ENCODE results near the gene TMEM168. TPM values are rescaled to one million over a fixed set of nuclear protein-coding genes. Genes with fewer than 3 reads are reported as not detected.

The TMEM168 gene
- total RNA-seq, 1 experiment from 2014 or later, result 13.9 TPM

- no peak for DNase-seq
- H3K4me3 Mint-ChIP-seq, result no peak overlapping the region
These were observed 26.9 kb downstream of the TMEM168 start for GRCh38 chr7:112763298-112763697.

More at GRCh38 chr7:112763298-112763697, 26.9 kb downstream of the TMEM168 start:
- H3K9me3 ChIP-seq (ENCODE audit: control insufficient read depth, low read depth, low read length), result no peaks in the 10 kb centered on the region
- no peak overlapping the region for H3K4me2 ChIP-seq (ENCODE audit: insufficient read depth, insufficient read length, low read length)
- H2AK5ac ChIP-seq (ENCODE audit: insufficient read length, low read length), result no peak overlapping the region
- no peaks in the 10 kb centered on the region for H3K4me1 Mint-ChIP-seq
- H3K27me3 ChIP-seq (ENCODE audit: insufficient read depth, low read length), result no peaks in the 10 kb centered on the region
- H4K8ac ChIP-seq (replicated peaks; ENCODE audit: insufficient read length, low read depth, low read length), result no peak overlapping the region
- no peak overlapping the region for H3K14ac ChIP-seq (ENCODE audit: insufficient read depth, low read length)
- no peak overlapping the region for H4K91ac ChIP-seq (ENCODE audit: insufficient read length, low read depth, low read length)
- H3K79me2 ChIP-seq (ENCODE audit: insufficient read depth, low read length), result no peaks in the 10 kb centered on the region
- no peaks in the 10 kb centered on the region for H3K27me3 Mint-ChIP-seq (ENCODE audit: low read depth)
- no peak overlapping the region for H3K18ac ChIP-seq (ENCODE audit: insufficient read length, low read depth, low read length)
- H4K20me1 ChIP-seq (ENCODE audit: control insufficient read depth, insufficient read depth, insufficient read length), result no peaks in the 10 kb centered on the region
- no peak overlapping the region for H2BK5ac ChIP-seq (ENCODE audit: insufficient read length, low read length)
- no peak overlapping the region for H3K4ac ChIP-seq (ENCODE audit: low read depth, low read length)
- H2BK15ac ChIP-seq (ENCODE audit: low read depth, low read length), result no peak overlapping the region
- H3K4me1 ChIP-seq (ENCODE audit: insufficient read depth, low read length), result no peaks in the 10 kb centered on the region
- H4K5ac ChIP-seq (ENCODE audit: insufficient read length, low read depth, low read length), result no peak overlapping the region
- TF ChIP-seq CTCF (conservative IDR thresholded peaks at IDR 0.05), result no peak
- H3K9ac ChIP-seq (ENCODE audit: extremely low read depth, insufficient read length, low read length), result no peak overlapping the region
- H3K23me2 ChIP-seq (ENCODE audit: insufficient read length, low read depth, low read length, poor library complexity, severe bottlenecking), result no peaks in the 10 kb centered on the region
- no peak overlapping the region for H3K27ac ChIP-seq (ENCODE audit: insufficient read length, low read depth, low read length)
- H3K23ac ChIP-seq (ENCODE audit: insufficient read length, low read depth, low read length), result no peak overlapping the region
- no peak overlapping the region for H3T11ph ChIP-seq (ENCODE audit: low read length)
- no peak overlapping the region for H2BK20ac ChIP-seq (ENCODE audit: low read depth, low read length, poor library complexity, severe bottlenecking)
- H3K56ac ChIP-seq (ENCODE audit: insufficient read length, low read depth, low read length), result no peak overlapping the region
- no peak overlapping the region for H2BK12ac ChIP-seq (ENCODE audit: insufficient read length, low read depth, low read length)
- no peak overlapping the region for H2AFZ ChIP-seq (ENCODE audit: low read length)
- no CpG with 5 or more reads among the region's 3 CpGs for WGBS (ENCODE audit: extremely low coverage, insufficient read length, low lambda C conversion rate)
- no peak overlapping the region for H3K27ac Mint-ChIP-seq
- H3K79me1 ChIP-seq (ENCODE audit: insufficient read depth, low read depth, low read length, poor library complexity, severe bottlenecking), result no peaks in the 10 kb centered on the region
- H2BK120ac ChIP-seq (ENCODE audit: low read depth, low read length, poor library complexity, severe bottlenecking), result no peak overlapping the region
- H3K9me3 Mint-ChIP-seq, result no peaks in the 10 kb centered on the region
- no peaks in the 10 kb centered on the region for H3K36me3 Mint-ChIP-seq (ENCODE audit: insufficient read depth in 1 of 3, low read depth in 3 of 3)
